Thyroid gland (tissue), 4 donors: ENCODE data around the gene KLHL25.

ENCODE experiments used
- CTCF ChIP-seq, 6 experiments: fragments of 200-600 bp in 3 of 6; fragments of 450-650 bp in 3 of 6; sonication (generic) in 3 of 6; IDR thresholded peaks; one replicate each; pipeline ENCODE4 v1.5.1; 2016 to 2019; ENCODE audit warnings: antibody characterized with exemption in 6 of 6, mild to moderate bottlenecking in 2 of 6, inconsistent platforms in 1 of 6, moderate library complexity in 1 of 6
- POLR2A ChIP-seq, 2 donors: fragments of 450-650 bp; IDR thresholded peaks; one replicate each; pipeline ENCODE4 v1.6.1; 2017; ENCODE audit warnings: antibody characterized with exemption in 2 of 2, mild to moderate bottlenecking in 2 of 2, moderate library complexity in 1 of 2

GRCh38 chr15:85773970-85774369 is 20.8 kb downstream of the KLHL25 start:
- no peak for TF ChIP-seq CTCF (IDR thresholded peaks at IDR 0.05)
- TF ChIP-seq POLR2A (IDR thresholded peaks at IDR 0.05) = no peak
